ENCODE data around the gene LZTS2. TPM values are rescaled to one million over a fixed set of nuclear protein-coding genes. Genes with fewer than 3 reads are reported as not detected.

Gene LZTS2
- total RNA-seq, 2 donors from 2014 or later: 29.7 to 38.4 TPM

DNA sequence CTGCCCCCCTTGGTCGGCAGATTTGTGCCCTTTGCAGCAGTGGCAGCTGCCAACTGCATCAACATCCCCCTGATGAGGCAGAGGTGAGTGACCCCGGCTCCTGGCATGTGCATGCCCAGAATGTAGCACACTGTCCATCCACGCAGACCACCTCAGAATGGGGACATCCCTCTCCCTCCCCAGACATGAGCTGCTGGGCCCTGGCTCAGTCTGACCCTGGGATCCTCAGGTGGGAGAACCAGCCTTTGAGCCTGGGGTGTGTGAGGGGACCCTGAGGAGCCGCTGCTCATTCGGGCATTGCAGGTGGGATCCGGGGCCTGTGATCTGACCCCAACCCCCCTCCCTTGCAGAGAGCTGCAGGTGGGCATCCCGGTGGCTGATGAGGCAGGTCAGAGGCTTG, 37.1 kb downstream of the LZTS2 start:
- ATAC-seq (no peak), DNase-seq (no peak)
- WGBS, 2 donors: 73 to 88% methylated on average over 1 to 7 of the region's 7 CpGs
- no peak for TF ChIP-seq POLR2A (IDR thresholded peaks at IDR 0.05)
- TF ChIP-seq, protein P1, sequence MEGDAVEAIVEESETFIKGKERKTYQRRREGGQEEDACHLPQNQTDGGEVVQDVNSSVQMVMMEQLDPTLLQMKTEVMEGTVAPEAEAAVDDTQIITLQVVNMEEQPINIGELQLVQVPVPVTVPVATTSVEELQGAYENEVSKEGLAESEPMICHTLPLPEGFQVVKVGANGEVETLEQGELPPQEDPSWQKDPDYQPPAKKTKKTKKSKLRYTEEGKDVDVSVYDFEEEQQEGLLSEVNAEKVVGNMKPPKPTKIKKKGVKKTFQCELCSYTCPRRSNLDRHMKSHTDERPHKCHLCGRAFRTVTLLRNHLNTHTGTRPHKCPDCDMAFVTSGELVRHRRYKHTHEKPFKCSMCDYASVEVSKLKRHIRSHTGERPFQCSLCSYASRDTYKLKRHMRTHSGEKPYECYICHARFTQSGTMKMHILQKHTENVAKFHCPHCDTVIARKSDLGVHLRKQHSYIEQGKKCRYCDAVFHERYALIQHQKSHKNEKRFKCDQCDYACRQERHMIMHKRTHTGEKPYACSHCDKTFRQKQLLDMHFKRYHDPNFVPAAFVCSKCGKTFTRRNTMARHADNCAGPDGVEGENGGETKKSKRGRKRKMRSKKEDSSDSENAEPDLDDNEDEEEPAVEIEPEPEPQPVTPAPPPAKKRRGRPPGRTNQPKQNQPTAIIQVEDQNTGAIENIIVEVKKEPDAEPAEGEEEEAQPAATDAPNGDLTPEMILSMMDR (IDR thresholded peaks at IDR 0.05): no peak
- Histone ChIP-seq H3K4me3 (no peak overlapping the region), H3K27me3 (no peaks in the 10 kb centered on the region), H3K4me1 (peaks cover 26% of the 10 kb centered on the region), H3K27ac (no peak overlapping the region), H3K9me3 (no peaks in the 10 kb centered on the region), H3K36me3 (replicated peaks in 1 of 2; ENCODE audit: insufficient read depth in 1 of 2, low read depth in 2 of 2) (peaks cover 0 to 8% of the 10 kb centered on the region in 2 donors)
- intact Hi-C loops (cut with DNase I): no loop called here

DNA sequence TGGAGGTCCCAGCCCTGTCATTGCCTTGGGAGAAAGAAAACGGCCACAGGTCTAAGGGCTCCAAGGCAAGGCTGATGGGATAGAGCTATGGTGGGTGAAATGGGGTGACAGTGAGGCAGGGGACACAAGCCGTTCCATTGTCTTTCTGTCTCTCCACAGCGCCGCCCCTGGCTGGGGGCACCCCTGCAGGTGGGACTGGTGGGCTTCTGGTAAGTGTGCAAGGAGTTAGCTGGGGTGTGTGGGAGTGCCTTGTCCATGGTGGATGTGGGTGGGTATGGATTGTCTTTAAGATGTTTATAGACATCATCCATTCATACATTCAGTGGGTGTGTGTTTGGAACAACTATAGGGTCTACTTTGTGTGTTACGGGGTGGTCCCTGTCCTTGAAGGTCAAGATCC, 38.9 kb downstream of the LZTS2 start:
- H3K27me3 ChIP-seq: no peaks in the 10 kb centered on the region
- H3K4me3 ChIP-seq: no peak overlapping the region
- TF ChIP-seq, protein P1 (IDR thresholded peaks at IDR 0.05): no peak
- no peak for TF ChIP-seq POLR2A (IDR thresholded peaks at IDR 0.05)
- WGBS, 2 donors: 75 to 81% methylated on average over 5 of the region's 5 CpGs
- H3K36me3 ChIP-seq (replicated peaks in 1 of 2; ENCODE audit: insufficient read depth in 1 of 2, low read depth in 2 of 2): peaks cover 0 to 8% of the 10 kb centered on the region in 2 donors
- H3K9me3 ChIP-seq: no peaks in the 10 kb centered on the region
- intact Hi-C loops (cut with DNase I): no loop called here
- no peak overlapping the region for H3K27ac ChIP-seq
- DNase-seq: no peak
- ATAC-seq: no peak
- H3K4me1 ChIP-seq: peaks cover 24% of the 10 kb centered on the region

DNA sequence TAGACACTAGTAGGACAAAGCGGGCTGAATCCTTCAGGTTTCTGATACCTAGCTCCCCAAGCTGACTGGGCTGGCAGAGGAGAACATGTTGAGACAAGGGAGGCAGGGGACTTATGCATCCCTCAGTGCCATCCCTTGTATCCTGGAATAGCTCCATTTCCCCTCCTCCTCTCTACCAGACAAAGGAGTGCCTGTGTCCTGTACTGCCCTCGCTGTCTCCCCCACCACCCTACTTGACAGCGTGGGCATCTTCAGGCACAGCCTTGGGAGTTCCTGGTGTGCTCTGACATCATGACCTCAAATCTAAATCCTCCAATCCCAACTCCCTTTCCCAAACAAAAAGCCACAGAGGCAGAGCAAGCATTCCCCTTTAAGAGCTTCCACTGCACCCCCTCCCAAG, 40.5 kb downstream of the LZTS2 start:
- Histone ChIP-seq H3K4me3 (no peak overlapping the region), H3K27ac (no peak overlapping the region), H3K9me3 (no peaks in the 10 kb centered on the region), H3K36me3 (replicated peaks in 1 of 2; ENCODE audit: insufficient read depth in 1 of 2, low read depth in 2 of 2) (peaks cover 0 to 8% of the 10 kb centered on the region in 2 donors), H3K27me3 (no peaks in the 10 kb centered on the region), H3K4me1 (peaks cover 20% of the 10 kb centered on the region)
- ATAC-seq: no peak
- WGBS, 2 donors: 93 to 98% methylated on average over 3 of the region's 3 CpGs
- TF ChIP-seq, protein P1 (IDR thresholded peaks at IDR 0.05): no peak
- TF ChIP-seq POLR2A (IDR thresholded peaks at IDR 0.05): no peak
- no peak for DNase-seq
- intact Hi-C loops (cut with DNase I): no loop called here

GRCh38 chr10:101040851-101041250, 41.2 kb downstream of the LZTS2 start:
- H3K27me3 ChIP-seq: no peaks in the 10 kb centered on the region
- no peak for ATAC-seq
- H3K4me1 ChIP-seq: peaks cover 20% of the 10 kb centered on the region
- DNase-seq: no peak
- H3K36me3 ChIP-seq (replicated peaks in 1 of 2; ENCODE audit: insufficient read depth in 1 of 2, low read depth in 2 of 2): peaks cover 0 to 8% of the 10 kb centered on the region in 2 donors
- intact Hi-C loops (cut with DNase I): no loop called here
- H3K27ac ChIP-seq: no peak overlapping the region
- H3K9me3 ChIP-seq: no peaks in the 10 kb centered on the region
- WGBS, 2 donors: 24 to 30% methylated on average over 2 of the region's 2 CpGs
- TF ChIP-seq, protein P1 (IDR thresholded peaks at IDR 0.05): no peak
- TF ChIP-seq POLR2A (IDR thresholded peaks at IDR 0.05): no peak
- H3K4me3 ChIP-seq: no peak overlapping the region

- ATAC-seq (peak; percentile 59), DNase-seq (peak; percentile 84 to 92 (median 88))
- Histone ChIP-seq H3K4me1 (peaks cover 20% of the 10 kb centered on the region), H3K27ac (peak overlapping the region in 2 of 4 donors; percentile 84 to 90), H3K27me3 (no peaks in the 10 kb centered on the region), H3K9me3 (no peaks in the 10 kb centered on the region), H3K4me3 (no peak overlapping the region), H3K36me3 (replicated peaks in 1 of 2; ENCODE audit: insufficient read depth in 1 of 2, low read depth in 2 of 2) (peaks cover 0 to 5% of the 10 kb centered on the region in 2 donors)
- intact Hi-C loops (cut with DNase I): no loop called here
- 20 to 23% methylated on average over 5 to 6 of the region's 6 CpGs for WGBS, 2 donors
- TF ChIP-seq, protein P1 (IDR thresholded peaks at IDR 0.05): peak; percentile 65 to 95 (median 89)
- TF ChIP-seq POLR2A (IDR thresholded peaks at IDR 0.05): no peak
These were observed 41.7 kb downstream of the LZTS2 start for GRCh38 chr10:101041252-101041761.
